GM19438 (cell line): ENCODE data around the gene SPHKAP.
"Not testable (repeated sequence)": the region's sequence is repeated elsewhere in the genome, so short reads cannot be mapped to it uniquely, and the experiment has no call there.

Source experiments
- ATAC-seq: cut with Tn5 transposase; IDR thresholded peaks from one replicate; pipeline ENCODE4 v1.9.1; 2021; ENCODE audit warnings: low read depth; ENCODE audit not compliant: unreplicated experiment

The SPHKAP gene

DNA sequence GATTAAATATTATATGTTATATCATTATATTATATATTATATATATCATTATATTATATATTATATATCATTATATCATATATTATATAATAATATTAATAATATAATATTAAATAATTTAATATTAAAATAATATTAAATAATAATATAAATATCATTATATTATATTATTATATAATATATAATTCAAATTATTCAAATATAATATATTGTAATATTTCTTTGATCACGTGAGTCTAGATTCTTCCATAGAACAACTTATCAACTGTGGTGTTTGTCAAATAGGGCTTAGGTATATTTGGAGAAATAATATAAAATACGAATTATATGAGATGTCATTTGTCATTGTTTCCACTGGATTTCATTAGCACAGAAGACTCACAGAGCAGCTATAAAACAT lies 77.3 kb downstream of the SPHKAP start:
- no peak for ATAC-seq

DNA sequence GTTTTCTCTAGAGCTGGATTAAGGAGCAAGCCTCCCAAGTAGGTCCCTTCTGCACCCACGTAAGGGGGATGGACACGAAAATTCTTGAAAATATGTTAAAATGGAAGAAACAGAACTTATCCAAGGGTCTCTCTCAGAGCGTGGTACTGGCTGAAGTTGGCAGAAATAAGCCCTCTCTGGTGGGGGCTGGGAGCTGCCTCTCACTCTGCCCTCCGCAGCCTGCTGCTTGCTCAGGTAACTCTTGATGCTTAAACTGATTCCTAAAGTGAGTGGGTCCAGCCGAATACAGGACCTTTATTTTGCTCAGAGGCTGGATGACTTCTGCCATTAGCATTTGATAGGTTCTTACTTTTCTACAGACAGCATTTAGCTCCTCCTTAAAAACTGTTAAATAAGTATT lies 78.1 kb downstream of the SPHKAP start:
- no peak for ATAC-seq

DNA sequence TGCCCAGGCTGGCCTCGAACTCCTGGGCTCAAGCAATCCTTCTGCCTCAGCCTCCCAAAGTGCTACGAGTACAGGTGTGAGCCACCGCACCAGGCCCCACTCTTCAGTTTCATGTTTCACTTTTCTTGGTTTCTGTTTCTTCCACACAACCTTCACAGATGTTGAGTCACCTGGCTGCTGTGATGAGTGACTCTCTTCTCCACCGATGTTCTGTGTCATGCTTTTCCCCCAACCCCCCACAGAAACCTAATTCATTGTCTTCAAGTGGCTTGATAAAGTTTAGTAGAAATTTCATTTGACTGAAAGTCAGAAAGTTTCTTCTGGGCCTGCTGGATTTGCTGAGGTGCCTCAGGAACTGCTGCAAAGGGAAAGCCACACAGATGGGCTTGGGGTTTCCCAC lies 78.5 kb downstream of the SPHKAP start:
- ATAC-seq: no peak

DNA sequence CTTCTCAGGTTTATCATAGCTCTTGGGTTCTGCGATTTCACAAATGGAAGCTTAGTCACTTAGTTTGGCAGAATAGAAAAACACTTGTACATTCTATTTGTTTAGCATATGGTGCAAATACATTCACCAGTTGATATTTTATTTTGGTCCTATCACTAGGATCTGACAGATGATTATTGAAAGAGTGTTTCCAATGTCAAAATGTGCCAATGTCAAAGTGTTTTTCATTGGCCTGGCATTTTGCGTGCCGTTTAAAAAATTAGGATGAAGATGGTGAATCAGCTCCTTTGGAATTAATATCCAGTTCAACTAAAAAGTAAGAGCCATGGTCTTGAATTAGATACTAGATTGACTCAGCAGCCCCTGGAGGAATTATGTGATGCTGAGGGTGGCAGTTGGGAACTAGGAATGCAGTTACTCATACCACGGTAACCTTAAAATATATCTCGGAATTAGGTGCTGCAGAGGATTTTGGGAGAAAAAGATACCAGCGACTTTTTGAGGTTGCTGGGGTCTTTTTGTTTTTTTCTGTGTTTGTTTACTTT lies 87.0 kb downstream of the SPHKAP start:
- ATAC-seq: no peak

DNA sequence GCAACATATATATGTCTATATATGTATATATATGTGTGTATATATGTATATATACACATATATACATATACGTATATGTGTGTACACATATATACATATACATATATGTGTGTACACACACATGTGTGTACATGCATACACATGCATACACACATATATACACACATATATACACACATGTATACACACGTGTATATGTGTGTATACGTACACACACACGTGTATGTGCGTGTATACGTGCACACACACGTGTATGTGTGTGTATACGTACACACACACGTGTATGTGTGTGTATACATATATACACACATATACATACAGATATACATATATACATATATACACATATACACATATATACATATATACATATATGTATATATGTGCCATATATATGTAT lies 89.4 kb downstream of the SPHKAP start:
- ATAC-seq: no peak

DNA sequence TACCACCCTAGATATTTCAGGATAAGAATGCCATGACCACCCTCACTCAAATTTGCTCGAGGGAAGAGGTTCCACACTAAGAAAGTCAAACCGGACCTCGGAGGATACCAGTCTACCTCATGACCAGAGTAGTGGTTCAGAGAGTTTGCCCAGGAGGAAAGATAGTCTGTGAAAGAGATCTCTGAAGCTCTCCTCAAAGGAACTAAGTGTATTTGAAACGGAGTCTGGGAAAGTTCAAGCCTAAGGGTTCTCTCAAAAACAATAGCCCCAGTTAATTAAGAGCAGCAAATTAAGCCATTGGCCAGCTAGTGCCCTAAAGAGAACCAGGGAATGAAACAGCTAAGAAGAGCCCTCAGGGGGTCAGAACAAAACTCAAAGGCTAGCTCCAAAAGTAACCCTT lies 94.9 kb downstream of the SPHKAP start:
- ATAC-seq: no peak

DNA sequence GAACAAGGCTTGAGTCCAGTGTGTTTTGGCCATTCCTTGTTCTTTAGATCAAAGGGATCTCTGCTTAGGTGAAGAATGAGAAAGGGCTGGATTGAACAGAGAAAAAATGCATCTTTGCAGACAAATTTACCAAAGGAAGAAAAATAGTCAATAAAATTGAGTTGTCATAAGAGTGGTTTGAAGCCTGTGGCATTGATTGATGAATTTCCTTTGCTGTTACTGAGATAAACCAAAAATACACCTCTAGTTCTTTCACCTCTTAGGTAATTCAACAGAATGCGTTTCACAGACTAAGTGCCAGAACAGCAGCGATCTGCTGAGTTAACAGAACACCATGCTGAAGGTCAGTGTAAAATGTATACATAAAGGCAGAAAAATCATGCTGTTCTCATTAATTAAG lies 96.8 kb downstream of the SPHKAP start:
- no peak for ATAC-seq

DNA sequence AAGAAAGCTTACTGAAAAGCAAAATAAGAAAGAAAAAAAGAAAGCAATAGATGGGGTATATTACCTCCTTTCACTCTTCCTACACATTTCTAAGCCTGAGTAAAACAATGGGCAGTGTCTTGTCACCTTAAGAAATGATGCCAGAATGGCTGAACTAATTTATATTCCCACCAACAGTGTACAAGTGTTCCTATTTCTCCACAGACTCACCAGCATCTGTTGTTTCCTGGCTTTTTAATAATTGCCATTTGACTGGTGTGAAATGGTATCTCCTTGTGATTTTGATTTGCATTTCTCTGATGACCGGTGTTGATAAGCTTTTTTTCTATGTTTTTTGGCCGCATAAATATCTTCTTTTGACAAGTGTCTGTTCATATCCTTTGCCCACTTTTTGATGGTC lies 98.4 kb downstream of the SPHKAP start:
- no peak for ATAC-seq

DNA sequence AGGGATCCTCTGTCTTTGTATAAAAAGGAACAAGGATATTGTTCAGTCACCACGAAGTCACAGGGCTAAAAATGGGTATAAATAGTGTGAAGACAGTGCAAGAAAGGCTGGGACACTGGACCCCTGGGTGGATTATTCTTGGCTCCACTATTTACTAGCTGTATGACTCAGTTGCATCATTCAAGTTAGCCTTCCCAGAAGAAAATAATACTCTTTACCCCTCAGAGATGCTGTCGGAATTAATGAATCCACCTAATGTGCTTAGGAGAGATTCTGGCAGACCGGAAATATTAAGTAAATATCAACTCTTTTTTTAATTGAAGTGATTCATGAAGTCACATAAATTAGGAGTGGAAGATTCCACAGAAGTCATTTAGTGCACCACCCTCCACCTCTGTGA lies 98.9 kb downstream of the SPHKAP start:
- ATAC-seq: no peak

DNA sequence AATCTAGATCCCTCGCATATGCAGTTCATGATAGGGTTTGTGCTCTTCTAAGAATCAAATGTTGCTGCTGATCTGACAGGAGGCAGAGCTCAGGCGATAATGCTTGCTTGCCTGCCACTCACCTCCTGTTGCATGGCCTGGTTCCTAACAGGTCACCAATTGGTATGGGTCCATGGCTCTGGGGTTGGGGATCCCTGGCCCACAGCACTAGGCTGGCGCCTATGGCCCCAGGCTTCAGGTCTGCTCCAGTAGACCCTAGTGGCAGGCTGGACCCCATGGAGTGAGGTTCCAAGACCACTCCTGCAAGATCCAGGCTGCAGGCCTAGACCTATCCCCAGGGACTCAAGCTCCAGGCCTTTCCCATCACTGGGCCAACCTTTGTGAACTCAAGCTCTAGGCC lies 102.3 kb downstream of the SPHKAP start:
- no peak for ATAC-seq

DNA sequence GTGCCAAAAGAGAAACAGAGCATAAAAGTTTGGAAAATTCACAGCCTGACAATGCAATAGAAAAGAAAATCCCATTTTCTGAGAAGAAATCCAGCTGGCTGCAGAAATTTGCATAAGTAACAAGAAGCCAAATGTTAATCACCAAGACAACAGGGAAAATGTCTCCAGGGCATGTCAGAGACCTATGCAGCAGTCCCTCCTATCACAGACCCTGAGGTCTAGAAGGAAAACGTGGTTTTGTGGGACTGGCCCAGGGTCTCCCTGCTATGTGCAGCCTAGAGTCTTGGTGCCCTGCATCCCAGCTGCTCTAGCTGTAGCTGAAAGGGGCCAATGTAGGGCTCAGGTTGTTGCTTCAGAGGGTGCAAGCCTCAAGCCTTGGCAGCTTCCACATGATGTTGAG lies 104.8 kb downstream of the SPHKAP start:
- not testable (repeated sequence) for ATAC-seq

DNA sequence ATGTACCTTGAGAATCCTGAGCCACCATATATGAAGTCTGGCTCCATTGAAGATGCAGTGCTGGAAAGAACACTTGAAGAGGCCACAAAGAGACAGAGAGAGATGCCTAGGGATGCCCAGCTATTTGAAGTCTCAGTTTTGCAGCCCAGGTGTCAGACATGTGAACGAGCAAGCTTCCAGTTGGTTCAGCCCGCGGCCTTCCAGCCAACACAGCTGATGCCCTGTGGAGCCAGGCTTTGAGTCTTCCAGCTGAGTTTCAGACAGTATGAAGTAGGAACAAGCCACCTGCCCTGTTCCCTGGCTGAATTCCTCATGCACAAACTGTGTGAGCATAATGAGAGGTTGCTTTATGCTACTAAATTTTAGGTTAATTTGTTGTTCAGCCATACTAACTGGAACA lies 108.8 kb downstream of the SPHKAP start:
- no peak for ATAC-seq

DNA sequence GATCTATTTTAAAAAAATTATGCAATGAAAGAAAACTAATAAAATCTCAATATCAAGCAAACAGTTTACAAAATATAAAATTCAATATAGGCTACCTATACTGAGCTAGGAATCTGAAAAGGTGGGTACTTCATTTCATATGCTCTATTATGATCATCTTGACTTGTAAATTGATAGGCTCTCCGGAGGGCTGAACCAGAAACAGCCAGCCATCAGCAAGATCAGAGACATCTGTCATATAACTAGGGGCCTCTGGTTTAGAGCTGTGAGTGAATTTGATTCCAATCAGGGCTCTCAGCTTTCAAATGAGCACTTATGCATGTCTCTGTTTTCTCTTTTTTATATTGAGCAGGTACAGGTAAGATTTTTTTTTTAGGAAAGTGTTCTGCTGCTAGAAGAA lies 114.2 kb downstream of the SPHKAP start:
- no peak for ATAC-seq

DNA sequence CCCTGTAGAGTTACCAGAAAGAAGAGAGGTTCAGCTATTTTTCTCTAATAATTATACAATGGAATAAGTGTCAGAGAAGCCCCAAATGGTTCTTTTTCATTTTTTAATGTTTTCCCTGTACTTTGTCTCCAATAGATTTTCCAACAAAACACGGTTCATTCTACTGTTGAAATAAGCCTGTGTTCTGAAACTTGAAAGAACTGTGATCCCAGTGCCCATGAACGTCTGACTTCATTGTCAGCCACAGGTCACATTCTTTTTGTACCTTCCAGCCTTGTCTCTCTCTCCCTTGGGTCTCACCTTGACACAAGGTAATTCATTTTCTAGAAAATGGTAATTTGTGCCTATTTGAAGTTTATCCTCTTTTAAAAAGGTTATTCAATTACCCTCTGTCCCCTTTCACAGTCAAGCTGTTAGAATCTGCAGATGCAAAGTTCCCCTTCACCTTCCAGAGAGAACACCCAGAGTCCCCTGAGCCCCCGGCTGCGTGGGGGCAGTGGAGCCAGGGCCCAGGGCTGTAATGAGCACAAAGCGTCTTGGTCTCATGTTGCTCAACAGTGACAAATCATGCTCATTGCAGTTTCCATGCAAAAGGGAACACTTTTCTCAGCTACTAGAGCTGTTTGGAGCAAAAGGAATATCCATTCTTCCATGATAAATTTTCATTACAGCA lies 115.2 kb downstream of the SPHKAP start:
- ATAC-seq: no peak

DNA sequence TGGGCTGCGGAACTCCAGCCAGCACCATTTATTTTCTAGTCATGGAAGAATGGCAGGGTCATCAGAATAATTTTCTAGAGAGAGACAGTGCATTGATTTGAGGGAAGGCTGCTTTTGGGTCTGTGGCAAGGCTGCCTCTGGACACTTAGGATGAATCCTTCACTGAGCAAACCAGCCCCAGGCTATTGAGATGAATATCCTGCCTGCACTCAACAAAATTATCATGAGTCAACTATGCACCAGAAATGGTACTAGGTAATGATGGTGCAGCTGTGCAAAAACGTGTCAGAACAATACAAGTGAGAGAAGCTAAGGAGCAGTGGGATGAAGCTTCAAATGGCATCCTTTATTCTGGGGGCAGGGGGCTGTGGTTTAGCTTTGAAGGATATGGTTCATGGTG lies 115.8 kb downstream of the SPHKAP start:
- ATAC-seq: no peak

DNA sequence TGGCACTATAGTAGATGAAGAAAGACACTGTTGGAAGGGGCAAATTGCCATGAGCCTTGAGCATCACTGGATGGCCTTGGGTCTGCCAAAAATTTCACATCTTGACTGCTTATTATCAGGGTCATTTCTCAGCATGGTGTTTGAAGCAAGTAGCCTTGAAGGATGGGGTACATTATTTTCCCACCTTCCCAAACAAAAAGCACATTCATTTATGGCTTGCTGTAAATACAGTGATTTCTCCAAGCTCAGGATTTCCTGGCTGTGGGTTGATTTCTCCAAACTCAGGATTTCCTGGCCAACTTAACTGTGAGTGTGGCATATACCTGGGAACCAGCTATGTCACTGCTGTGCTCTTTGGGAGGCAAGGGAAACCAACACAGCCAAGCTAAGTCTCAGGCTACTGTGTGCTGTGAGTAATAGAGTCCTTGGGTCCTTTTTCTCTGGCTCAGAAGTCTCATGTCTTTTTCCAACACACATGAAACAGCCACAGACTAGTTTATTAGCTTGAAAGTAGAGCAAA lies 116.6 kb downstream of the SPHKAP start:
- no peak for ATAC-seq

DNA sequence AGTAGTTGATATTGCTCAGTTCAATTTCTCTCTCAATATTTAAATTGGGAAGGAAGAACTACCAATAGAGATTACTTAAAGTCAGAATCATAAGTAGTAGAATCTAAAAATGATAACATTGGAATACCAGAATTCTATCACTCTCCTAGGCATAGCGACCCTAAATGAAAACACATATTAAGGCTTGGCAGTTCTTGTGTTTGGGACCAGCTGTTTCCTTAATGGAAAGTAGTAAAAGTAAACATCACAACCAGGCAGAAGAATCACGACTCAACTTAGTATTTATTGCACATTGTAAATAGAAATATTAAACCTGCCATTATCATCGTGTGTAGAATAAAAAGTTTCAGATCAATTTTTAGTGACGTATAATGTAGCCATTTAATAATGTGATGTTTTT lies 117.5 kb downstream of the SPHKAP start:
- ATAC-seq: no peak

DNA sequence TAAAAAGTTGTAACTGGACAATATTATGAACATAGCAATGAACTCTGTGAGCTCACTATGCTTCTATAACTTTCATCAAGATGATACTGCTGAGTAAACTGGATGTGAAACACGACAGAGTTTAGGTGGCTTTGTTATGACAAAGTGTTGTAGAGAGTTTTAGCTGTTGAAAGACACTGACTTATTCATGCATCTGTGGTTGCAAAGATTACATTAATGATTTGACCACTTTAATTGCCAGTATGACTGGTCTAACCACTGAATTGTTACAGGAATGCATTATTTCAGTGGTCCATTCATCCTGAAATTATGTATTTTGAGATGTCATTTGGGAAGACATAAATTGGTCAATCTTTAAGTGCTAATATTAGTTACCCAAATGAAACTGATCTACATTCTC lies 117.9 kb downstream of the SPHKAP start:
- ATAC-seq: no peak

DNA sequence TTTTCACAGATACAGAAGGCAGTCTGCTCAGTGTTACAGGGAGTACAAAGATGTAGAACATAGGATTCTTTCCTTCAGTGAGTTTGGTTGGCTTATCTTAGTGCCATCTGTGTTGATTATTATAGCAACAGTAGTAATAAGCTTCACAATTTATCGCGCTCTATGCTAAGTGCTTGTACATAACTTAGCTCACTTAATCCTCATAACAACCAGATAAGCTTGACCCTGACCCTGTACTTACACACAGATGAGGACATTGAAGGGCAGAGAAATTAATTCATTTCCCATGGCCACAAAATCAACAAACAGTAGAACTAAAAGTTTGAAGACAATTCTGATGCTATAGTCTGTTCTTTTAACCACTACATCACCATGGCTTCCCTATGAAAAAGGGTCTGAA lies 121.8 kb downstream of the SPHKAP start:
- ATAC-seq: no peak

DNA sequence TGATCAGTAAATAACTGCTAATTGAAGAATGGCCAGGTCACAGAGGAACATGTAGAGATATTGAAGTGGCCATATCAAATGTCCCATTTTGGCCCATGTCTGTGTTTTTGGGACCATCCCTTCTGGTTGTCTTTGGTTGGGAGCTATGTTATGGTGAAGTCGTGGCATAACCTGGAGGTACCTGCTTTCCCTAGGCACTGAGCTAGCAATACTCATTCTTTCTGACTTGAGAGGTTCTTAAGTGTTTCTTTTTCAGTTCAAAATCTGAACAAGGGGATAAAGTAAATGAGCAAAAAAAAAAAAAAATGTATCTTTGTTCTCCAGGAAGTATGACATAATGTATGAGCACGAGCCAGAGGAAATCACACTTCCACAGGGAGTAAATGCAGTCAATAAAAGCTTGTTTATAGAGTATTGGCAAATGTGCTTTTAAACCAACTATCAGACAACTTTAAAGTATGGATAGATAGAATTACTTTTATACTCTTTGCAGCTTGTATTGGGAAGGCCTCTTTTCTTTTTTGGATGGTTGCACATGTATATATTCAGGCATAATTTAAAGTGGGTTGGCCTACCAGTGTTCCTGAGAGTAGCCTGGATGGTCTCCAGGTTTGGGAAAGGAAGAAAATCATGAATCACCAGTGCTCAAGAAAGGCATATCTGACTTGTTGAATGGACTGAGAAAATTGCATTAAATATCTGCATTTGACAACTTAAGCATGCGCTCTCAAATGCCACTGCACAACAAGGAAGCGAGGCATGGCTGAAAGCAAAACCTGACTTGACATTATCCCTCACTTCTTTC lies 125.0 kb downstream of the SPHKAP start:
- no peak for ATAC-seq

DNA sequence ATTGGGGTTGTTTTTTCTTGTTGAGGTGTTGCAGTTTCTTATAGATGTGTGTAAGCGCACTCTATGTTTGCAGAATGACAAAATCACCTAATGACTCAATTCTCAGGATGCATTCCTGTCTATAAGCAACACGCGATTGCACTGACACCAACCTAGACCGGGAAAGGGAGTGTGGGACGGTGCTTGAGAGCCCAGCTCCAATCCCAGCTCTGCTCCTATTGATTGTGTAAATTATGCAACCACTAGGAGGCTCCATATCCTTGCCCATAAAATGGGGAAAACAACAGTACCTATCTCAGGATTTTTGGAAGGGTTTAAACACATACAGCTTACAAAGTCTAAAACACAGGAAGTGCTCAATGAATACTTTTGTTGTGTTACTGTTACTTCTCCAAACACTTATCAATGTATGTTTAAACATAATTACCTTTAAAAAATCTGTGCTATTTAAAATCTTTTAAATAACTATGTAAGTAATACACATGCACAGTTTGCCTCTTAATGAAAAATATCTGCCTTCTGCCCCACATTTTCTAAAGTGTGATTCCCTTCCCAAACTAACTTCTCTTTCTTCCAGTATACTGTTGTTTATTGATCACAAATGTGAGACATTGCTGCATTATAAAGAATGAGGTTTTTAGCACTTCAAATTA lies 132.5 kb downstream of the SPHKAP start:
- no peak for ATAC-seq
